ENCODE measurements around the gene LARGE2. TPM values are rescaled to one million over a fixed set of nuclear protein-coding genes. Genes with fewer than 3 reads are reported as not detected.

The LARGE2 gene
- total RNA-seq, 1 donor from 2014 or later, result 39.4 TPM

GRCh38 chr11:45890886-45891550 lies 31.4 kb upstream of the LARGE2 start:
- no peak overlapping the region for H3K27ac Mint-ChIP-seq
- H3K4me3 Mint-ChIP-seq (ENCODE audit: low read depth), result no peak overlapping the region
- peaks cover 8% of the 10 kb centered on the region for H3K27me3 Mint-ChIP-seq
- no peaks in the 10 kb centered on the region for H3K36me3 Mint-ChIP-seq (ENCODE audit: insufficient read depth)
- H3K9me3 Mint-ChIP-seq (ENCODE audit: low read depth), result no peaks in the 10 kb centered on the region
- peaks cover 25% of the 10 kb centered on the region for H3K4me1 Mint-ChIP-seq (ENCODE audit: low read depth)
- no peak for DNase-seq (ENCODE audit: low spot score, unreplicated experiment)
- TF ChIP-seq, protein P1, sequence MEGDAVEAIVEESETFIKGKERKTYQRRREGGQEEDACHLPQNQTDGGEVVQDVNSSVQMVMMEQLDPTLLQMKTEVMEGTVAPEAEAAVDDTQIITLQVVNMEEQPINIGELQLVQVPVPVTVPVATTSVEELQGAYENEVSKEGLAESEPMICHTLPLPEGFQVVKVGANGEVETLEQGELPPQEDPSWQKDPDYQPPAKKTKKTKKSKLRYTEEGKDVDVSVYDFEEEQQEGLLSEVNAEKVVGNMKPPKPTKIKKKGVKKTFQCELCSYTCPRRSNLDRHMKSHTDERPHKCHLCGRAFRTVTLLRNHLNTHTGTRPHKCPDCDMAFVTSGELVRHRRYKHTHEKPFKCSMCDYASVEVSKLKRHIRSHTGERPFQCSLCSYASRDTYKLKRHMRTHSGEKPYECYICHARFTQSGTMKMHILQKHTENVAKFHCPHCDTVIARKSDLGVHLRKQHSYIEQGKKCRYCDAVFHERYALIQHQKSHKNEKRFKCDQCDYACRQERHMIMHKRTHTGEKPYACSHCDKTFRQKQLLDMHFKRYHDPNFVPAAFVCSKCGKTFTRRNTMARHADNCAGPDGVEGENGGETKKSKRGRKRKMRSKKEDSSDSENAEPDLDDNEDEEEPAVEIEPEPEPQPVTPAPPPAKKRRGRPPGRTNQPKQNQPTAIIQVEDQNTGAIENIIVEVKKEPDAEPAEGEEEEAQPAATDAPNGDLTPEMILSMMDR (IDR thresholded peaks at IDR 0.05; ENCODE audit: unreplicated experiment), result no peak

GRCh38 chr11:45892856-45893255 lies 29.6 kb upstream of the LARGE2 start:
- peak overlapping the region; percentile 91 for H3K27ac Mint-ChIP-seq

DNA sequence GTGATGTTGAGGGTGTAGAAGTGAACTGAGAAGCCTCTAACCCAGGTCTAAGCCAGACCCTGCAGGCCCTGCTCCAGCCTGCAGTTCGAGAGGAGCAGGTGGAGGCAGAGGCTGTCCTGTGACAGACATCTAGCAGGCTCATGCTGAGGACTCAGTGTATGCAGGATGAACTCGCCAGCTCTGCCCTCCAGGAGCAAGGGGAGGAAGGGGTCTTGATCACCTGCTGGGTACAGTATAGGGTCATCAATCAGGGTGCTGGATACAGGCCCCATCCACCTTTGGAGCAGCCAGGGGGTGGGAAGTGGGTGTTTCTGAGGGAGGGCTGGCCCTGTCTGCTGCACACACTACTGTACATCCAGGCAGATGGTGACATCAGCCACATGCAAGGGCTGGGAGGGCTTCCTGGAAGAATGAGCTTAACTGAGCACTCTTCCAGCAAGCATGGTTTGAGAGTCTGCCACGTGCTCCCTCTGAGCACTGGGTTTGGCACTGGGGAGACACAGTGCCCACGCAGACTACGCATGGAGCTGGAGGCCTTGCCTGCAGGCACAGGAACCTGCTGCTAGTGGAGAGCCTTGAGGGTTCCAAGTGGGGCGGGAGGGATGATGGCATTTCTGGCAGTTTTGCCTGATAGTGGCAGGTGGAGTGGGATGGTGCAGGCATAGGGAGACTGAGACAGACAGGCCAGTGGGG lies 27.8 kb upstream of the LARGE2 start:
- no peaks in the 10 kb centered on the region for H3K36me3 Mint-ChIP-seq (ENCODE audit: insufficient read depth)
- no peak overlapping the region for H3K27ac Mint-ChIP-seq
- peaks cover 30% of the 10 kb centered on the region for H3K4me1 Mint-ChIP-seq (ENCODE audit: low read depth)
- H3K9me3 Mint-ChIP-seq (ENCODE audit: low read depth), result no peaks in the 10 kb centered on the region
- TF ChIP-seq, protein P1 (IDR thresholded peaks at IDR 0.05; ENCODE audit: unreplicated experiment), result no peak
- no peak for DNase-seq (ENCODE audit: low spot score, unreplicated experiment)
- no peaks in the 10 kb centered on the region for H3K27me3 Mint-ChIP-seq
- H3K4me3 Mint-ChIP-seq (ENCODE audit: low read depth), result no peak overlapping the region

More at GRCh38 chr11:45892856-45893255, 29.6 kb upstream of the LARGE2 start:
- H3K4me1 Mint-ChIP-seq (ENCODE audit: low read depth), result peaks cover 30% of the 10 kb centered on the region
- H3K4me3 Mint-ChIP-seq (ENCODE audit: low read depth), result no peak overlapping the region
- DNase-seq (ENCODE audit: low spot score, unreplicated experiment), result no peak
- H3K9me3 Mint-ChIP-seq (ENCODE audit: low read depth), result no peaks in the 10 kb centered on the region
- H3K27me3 Mint-ChIP-seq, result peaks cover 4% of the 10 kb centered on the region
- H3K36me3 Mint-ChIP-seq (ENCODE audit: insufficient read depth), result no peaks in the 10 kb centered on the region
- TF ChIP-seq, protein P1 (IDR thresholded peaks at IDR 0.05; ENCODE audit: unreplicated experiment), result no peak

DNA sequence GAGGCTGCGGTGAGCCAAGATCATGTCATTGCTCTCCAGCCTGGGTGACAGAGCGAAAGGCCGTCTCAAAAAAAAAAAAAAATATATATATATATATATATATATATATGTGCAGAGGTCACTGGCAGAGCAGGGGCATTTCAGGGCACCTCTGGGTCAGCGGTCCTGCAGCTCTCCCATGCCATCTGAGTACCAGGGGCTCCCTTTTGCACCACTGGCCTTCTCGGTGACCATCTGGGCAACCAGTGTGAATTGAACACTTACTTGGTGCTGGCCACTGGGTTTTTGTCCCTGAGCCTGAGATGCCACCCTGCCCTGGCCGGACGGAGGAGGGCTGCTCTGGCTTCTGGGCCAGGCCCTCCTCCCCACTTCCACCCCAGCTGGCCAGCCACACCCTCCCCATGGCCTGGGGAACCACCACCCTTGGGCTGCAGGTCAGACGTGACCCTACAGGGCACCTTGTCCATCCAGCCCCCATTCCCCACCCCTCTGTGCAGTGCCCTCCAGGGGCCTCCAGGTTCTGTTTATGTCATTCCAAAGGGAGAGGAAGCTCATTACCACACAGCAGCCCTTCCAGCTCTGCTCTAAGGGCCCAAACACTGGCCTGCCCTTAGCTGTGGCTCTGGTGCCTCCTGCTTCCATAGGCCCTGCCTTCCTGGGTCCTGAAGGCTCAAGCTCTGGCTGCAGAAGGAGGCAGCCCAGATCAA lies 26.8 kb upstream of the LARGE2 start:
- no peak for DNase-seq (ENCODE audit: low spot score, unreplicated experiment)
- TF ChIP-seq, protein P1 (IDR thresholded peaks at IDR 0.05; ENCODE audit: unreplicated experiment), result no peak
- Mint-ChIP-seq H3K36me3 (ENCODE audit: insufficient read depth) (no peaks in the 10 kb centered on the region), H3K4me3 (ENCODE audit: low read depth) (no peak overlapping the region), H3K9me3 (ENCODE audit: low read depth) (no peaks in the 10 kb centered on the region), H3K4me1 (ENCODE audit: low read depth) (peaks cover 33% of the 10 kb centered on the region), H3K27ac (peak overlapping the region; percentile 45), H3K27me3 (no peaks in the 10 kb centered on the region)

DNA sequence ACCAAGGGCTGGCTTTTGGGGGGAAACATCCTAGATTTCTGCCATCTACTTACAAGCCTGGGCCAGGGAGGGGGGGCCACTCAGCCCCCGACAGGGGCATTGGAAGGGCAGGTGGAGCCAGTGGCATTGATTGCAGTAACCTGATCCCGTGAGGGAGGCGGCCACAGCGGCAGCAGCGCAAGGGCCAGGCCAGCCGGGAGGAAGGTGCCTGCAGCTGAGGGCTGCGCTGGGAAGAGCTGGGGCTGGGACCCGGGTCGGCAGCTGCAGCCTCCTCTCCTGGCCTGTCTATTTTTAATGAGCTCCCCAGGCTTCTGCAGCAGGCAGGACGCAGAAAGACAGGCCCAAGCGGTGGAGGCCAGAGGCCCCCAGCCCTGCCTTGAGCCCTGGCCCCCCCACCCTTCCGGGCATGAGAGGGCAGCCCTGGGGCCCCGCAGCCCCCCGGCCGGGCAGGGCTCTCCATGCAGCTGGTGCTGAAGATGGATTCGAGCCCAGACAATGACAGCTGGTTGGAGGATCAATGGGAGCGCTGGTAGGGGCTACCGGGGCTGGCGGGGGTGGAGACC lies 26.0 kb upstream of the LARGE2 start:
- no peaks in the 10 kb centered on the region for H3K27me3 Mint-ChIP-seq
- peak; percentile 69 for DNase-seq (ENCODE audit: low spot score, unreplicated experiment)
- H3K9me3 Mint-ChIP-seq (ENCODE audit: low read depth), result no peaks in the 10 kb centered on the region
- TF ChIP-seq, protein P1 (IDR thresholded peaks at IDR 0.05; ENCODE audit: unreplicated experiment), result no peak
- peaks cover 37% of the 10 kb centered on the region for H3K4me1 Mint-ChIP-seq (ENCODE audit: low read depth)
- H3K4me3 Mint-ChIP-seq (ENCODE audit: low read depth), result peak overlapping the region; percentile 40
- H3K27ac Mint-ChIP-seq, result peak overlapping the region; percentile 81
- H3K36me3 Mint-ChIP-seq (ENCODE audit: insufficient read depth), result no peaks in the 10 kb centered on the region

Measured in progenitor cell of endocrine pancreas (in vitro differentiated cells).